HL-60 (cell line): ENCODE results near the gene PTTG1.

ENCODE experiments used
- CTCF ChIP-seq: IDR thresholded peaks from one replicate; pipeline ENCODE4 v1.5.1; 2011; ENCODE audit warnings: low read length, control low read depth, inconsistent platforms; ENCODE audit not compliant: insufficient read depth
- POLR2AphosphoS5 ChIP-seq: IDR thresholded peaks from 2 replicates; pipeline ENCODE4 v1.6.1; 2012; ENCODE audit warnings: low read depth

- TF ChIP-seq CTCF (no peak), POLR2AphosphoS5 (no peak)
Observed at GRCh38 chr5:160470437-160471361, 49.0 kb downstream of the PTTG1 start.
